GM12878 (cell line): Measurements from ENCODE around the gene PAX7. TPM values are rescaled to one million over a fixed set of nuclear protein-coding genes. Genes with fewer than 3 reads are reported as not detected.

ENCODE experiments used
- ATAC-seq: fragments of 200-7000 bp; cut with Tn5 transposase; 3 replicates; pipeline ENCODE4 v1.9.1; 2020; ENCODE audit warnings: mild to moderate bottlenecking, moderate library complexity
- BruUV-seq: library from RNA; stranded (reverse); fragments of 400-500 nt; replicated peaks from 2 replicates; lab custom pipeline; 2021; lab: Mats Ljungman, UMichigan
- CTCF ChIA-PET: fragments of 300-600 bp; sonication (Branson Sonifier 250); formaldehyde crosslinking; extraction: SDS; loops from one replicate; lab custom pipeline; 2021; ENCODE audit warnings: inconsistent platforms; lab: Yijun Ruan, JAX
- POLR2A ChIA-PET: fragments of 350-600 bp; formaldehyde crosslinking; extraction: SDS; loops from one replicate; lab custom pipeline; 2021; ENCODE audit warnings: inconsistent platforms; lab: Charles Lee
- RAD21 ChIA-PET: fragments of 300-600 bp; sonication (Branson Sonifier 250); formaldehyde crosslinking; loops from one replicate; lab custom pipeline; 2023; ENCODE audit warnings: antibody characterized with exemption; ENCODE audit not compliant: unreplicated experiment; lab: Charles Lee
- SMC1A ChIA-PET: fragments of 300-600 bp; sonication (Branson Sonifier 250); formaldehyde crosslinking; loops from one replicate; lab custom pipeline; 2023; ENCODE audit not compliant: unreplicated experiment, uncharacterized antibody; lab: Charles Lee
- DNase-seq: peaks from one replicate; pipeline ENCODE4 v3.0.0-alpha.2; 2011; ENCODE audit warnings: low read depth, low spot score
- FAIRE-seq: peaks from 3 replicates; lab custom pipeline; 2011; peaks lifted over from hg19 to GRCh38; lab: Jason Lieb, UNC
- H2AFZ ChIP-seq: 2 replicates; pipeline ENCODE4 v1.6.0; 2011; ENCODE audit warnings: low read depth, low read length, control low read depth; ENCODE audit not compliant: control insufficient read depth
- H3K27ac ChIP-seq: 2 replicates; pipeline ENCODE4 v1.5.1; 2011; ENCODE audit warnings: control low read depth; ENCODE audit not compliant: control insufficient read depth, insufficient read depth
- H3K27me3 ChIP-seq, 2 experiments: replicated peaks in 1 of 2; 2 replicates each; pipeline versions ENCODE4 v1.6.0 to v1.6.1; 2011; ENCODE audit warnings: low read length in 1 of 2; ENCODE audit not compliant: control insufficient read depth in 2 of 2, insufficient read depth in 2 of 2
- H3K36me3 ChIP-seq, 2 experiments: 2 replicates each; pipeline ENCODE4 v1.5.1; 2011; ENCODE audit warnings: low read length in 1 of 2; ENCODE audit not compliant: control insufficient read depth in 2 of 2, insufficient read depth in 2 of 2
- H3K4me1 ChIP-seq: 2 replicates; pipeline ENCODE4 v1.6.1; 2011; ENCODE audit warnings: mild to moderate bottlenecking, low read length, moderate library complexity, mixed read lengths; ENCODE audit not compliant: control insufficient read depth, insufficient read depth
- H3K4me2 ChIP-seq: 2 replicates; pipeline ENCODE4 v1.6.0; 2011; ENCODE audit warnings: control low read depth; ENCODE audit not compliant: control insufficient read depth, insufficient read depth
- H3K4me3 ChIP-seq: fragments of 200-600 bp; sonication (generic); 2 replicates; pipeline ENCODE4 v1.5.1; 2016
- H3K79me2 ChIP-seq: 2 replicates; pipeline ENCODE4 v1.6.0; 2011; ENCODE audit warnings: low read length; ENCODE audit not compliant: control insufficient read depth, insufficient read depth
- H3K9ac ChIP-seq: 2 replicates; pipeline ENCODE4 v1.8.0; 2011; ENCODE audit warnings: low read length, control low read depth, mixed read lengths; ENCODE audit not compliant: control insufficient read depth, insufficient read depth
- H3K9me3 ChIP-seq: replicated peaks from 3 replicates; pipeline ENCODE4 v1.5.1; 2011; ENCODE audit warnings: mild to moderate bottlenecking, low read length; ENCODE audit not compliant: control insufficient read depth, insufficient read depth
- H4K20me1 ChIP-seq: 2 replicates; pipeline ENCODE4 v1.6.0; 2011; ENCODE audit not compliant: control insufficient read depth, insufficient read depth
- E2F8 ChIP-seq: fragments of 450-650 bp; IDR thresholded peaks from 2 replicates; pipeline ENCODE4 v1.6.1; 2018; ENCODE audit warnings: mild to moderate bottlenecking, low read depth, moderate library complexity; ENCODE audit not compliant: partially characterized antibody
- E4F1 ChIP-seq: fragments of 450-650 bp; IDR thresholded peaks from 2 replicates; pipeline ENCODE4 v1.6.1; 2018; ENCODE audit warnings: borderline replicate concordance, mild to moderate bottlenecking; ENCODE audit not compliant: partially characterized antibody
- IRF3 ChIP-seq: fragments of 450-650 bp; IDR thresholded peaks from 2 replicates; pipeline ENCODE4 v1.6.1; 2014; ENCODE audit warnings: mild to moderate bottlenecking
- MTA2 ChIP-seq: fragments of 450-650 bp; IDR thresholded peaks from 2 replicates; pipeline ENCODE4 v1.6.1; 2016; ENCODE audit warnings: low read depth, mild to moderate bottlenecking, moderate library complexity
- MYC ChIP-seq: IDR thresholded peaks from 2 replicates; pipeline ENCODE4 v1.6.1; 2011; ENCODE audit warnings: mild to moderate bottlenecking, low read length, moderate library complexity, inconsistent platforms; ENCODE audit not compliant: insufficient read depth, insufficient replicate concordance, insufficient read length, severe bottlenecking
- RELA ChIP-seq: fragments of 450-650 bp; IDR thresholded peaks from 2 replicates; pipeline ENCODE4 v1.8.0; 2014; ENCODE audit warnings: borderline replicate concordance; ENCODE audit not compliant: partially characterized antibody
- SPI1 ChIP-seq: IDR thresholded peaks from 2 replicates; pipeline ENCODE4 v1.6.1; 2011; ENCODE audit warnings: low read depth, mild to moderate bottlenecking, low read length, moderate library complexity, borderline replicate concordance; ENCODE audit not compliant: insufficient read depth
- TARDBP ChIP-seq: IDR thresholded peaks from 2 replicates; pipeline ENCODE4 v1.6.1; 2016; ENCODE audit warnings: borderline replicate concordance
- ZBED1 ChIP-seq: IDR thresholded peaks from 2 replicates; pipeline ENCODE4 v1.6.1; 2016; ENCODE audit warnings: borderline replicate concordance
- WGBS: methylation state at CpG from one replicate; pipeline ENCODE4 v1.1.6; 2016; ENCODE audit warnings: low lambda C conversion rate; ENCODE audit not compliant: insufficient replicate concordance, insufficient coverage; ENCODE audit errors: missing lambda C conversion rate; 5-methylcytosine and 5-hydroxymethylcytosine counted together
- in situ Hi-C: fragments of 300-500 bp; cut with MboI; formaldehyde crosslinking; loops from 9 replicates; pipeline ENCODE4 v1.14.3; 2018; ENCODE audit warnings: mixed read lengths
- intact Hi-C: fragments of 100-400 bp; cut with micrococcal nuclease; formaldehyde crosslinking; loops from one replicate; pipeline ENCODE4 v1.14.2; 2022; ENCODE audit not compliant: unreplicated experiment
- polyA plus RNA-seq, 11 experiments: library from polyadenylated mRNA; depleted of rRNA in 4 of 11; unstranded in 6 of 11; stranded (reverse) in 5 of 11; fragments of >200 nt; fragmentation: Nextera tagmentation in 4 of 11; fragmentation: Illumina TruSeq in 1 of 11; extraction: Ambion mirVana in 4 of 11; extraction: Trizol in 1 of 11; gene quantifications; 1 replicate in 1 of 11; 2 replicates in 10 of 11; pipeline versions ENCODE4 v1.2.1 to v1.2.3, GENCODE V29; 2011 to 2016; ENCODE audit warnings: inconsistent platforms in 2 of 11, missing spikeins in 2 of 11, low read depth in 1 of 11
- total RNA-seq, 4 experiments: library from RNA; depleted of rRNA in 3 of 4; stranded (reverse); fragments of >200 nt in 3 of 4; fragmentation: Illumina TruSeq in 1 of 4; extraction: Trizol in 1 of 4; gene quantifications; 2 replicates each; pipeline versions ENCODE4 v1.2.1 to v1.2.3, GENCODE V29; 2013 to 2021
- TF ChIP-seq, protein P1 (sequence below): fragments of 450-650 bp; IDR thresholded peaks from 2 replicates; pipeline ENCODE4 v1.6.1; 2017; ENCODE audit warnings: mild to moderate bottlenecking, low read depth, inconsistent platforms; ENCODE audit not compliant: poor library complexity, severe bottlenecking
- TF ChIP-seq, protein P2 (sequence below): IDR thresholded peaks from 2 replicates; pipeline ENCODE4 v1.6.1; 2011; ENCODE audit warnings: low read depth, low read length, improper control_type of control experiment, borderline replicate concordance

The PAX7 gene
- total and polyA plus RNA-seq, 10 of the 15 experiments (the other 5 are each of a cell fraction or from before 2014, with no cell fraction given): not detected

GRCh38 chr1:18716785-18717678, 86.4 kb downstream of the PAX7 start:
- BruUV-seq: no TSS peak
- intact Hi-C loops: no loop called here
- no peaks in the 10 kb centered on the region for H3K36me3 ChIP-seq
- no peak for ATAC-seq
- H3K9ac ChIP-seq: no peak overlapping the region
- CTCF ChIA-PET: no interaction called here
- no peak for DNase-seq
- POLR2A ChIA-PET: no interaction called here
- 26% methylated on average over 39 of the region's 72 CpGs for WGBS
- peaks cover 14 to 15% of the 10 kb centered on the region in 2 experiments for H3K27me3 ChIP-seq
- TF ChIP-seq MTA2 (no peak), E4F1 (no peak), E2F8 (no peak), ZBED1 (no peak), TARDBP (no peak), IRF3 (no peak), SPI1 (no peak), MYC (no peak), RELA (no peak)
- TF ChIP-seq, protein P1, sequence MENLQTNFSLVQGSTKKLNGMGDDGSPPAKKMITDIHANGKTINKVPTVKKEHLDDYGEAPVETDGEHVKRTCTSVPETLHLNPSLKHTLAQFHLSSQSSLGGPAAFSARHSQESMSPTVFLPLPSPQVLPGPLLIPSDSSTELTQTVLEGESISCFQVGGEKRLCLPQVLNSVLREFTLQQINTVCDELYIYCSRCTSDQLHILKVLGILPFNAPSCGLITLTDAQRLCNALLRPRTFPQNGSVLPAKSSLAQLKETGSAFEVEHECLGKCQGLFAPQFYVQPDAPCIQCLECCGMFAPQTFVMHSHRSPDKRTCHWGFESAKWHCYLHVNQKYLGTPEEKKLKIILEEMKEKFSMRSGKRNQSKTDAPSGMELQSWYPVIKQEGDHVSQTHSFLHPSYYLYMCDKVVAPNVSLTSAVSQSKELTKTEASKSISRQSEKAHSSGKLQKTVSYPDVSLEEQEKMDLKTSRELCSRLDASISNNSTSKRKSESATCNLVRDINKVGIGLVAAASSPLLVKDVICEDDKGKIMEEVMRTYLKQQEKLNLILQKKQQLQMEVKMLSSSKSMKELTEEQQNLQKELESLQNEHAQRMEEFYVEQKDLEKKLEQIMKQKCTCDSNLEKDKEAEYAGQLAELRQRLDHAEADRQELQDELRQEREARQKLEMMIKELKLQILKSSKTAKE: no peak
- TF ChIP-seq, protein P2, sequence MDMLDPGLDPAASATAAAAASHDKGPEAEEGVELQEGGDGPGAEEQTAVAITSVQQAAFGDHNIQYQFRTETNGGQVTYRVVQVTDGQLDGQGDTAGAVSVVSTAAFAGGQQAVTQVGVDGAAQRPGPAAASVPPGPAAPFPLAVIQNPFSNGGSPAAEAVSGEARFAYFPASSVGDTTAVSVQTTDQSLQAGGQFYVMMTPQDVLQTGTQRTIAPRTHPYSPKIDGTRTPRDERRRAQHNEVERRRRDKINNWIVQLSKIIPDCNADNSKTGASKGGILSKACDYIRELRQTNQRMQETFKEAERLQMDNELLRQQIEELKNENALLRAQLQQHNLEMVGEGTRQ: no peak
- no peak overlapping the region for H3K27ac ChIP-seq
- H3K9me3 ChIP-seq: no peaks in the 10 kb centered on the region
- no peak for FAIRE-seq
- in situ Hi-C loops: no loop called here
- no peak overlapping the region for H3K4me3 ChIP-seq
- H4K20me1 ChIP-seq: no peaks in the 10 kb centered on the region
- H3K4me1 ChIP-seq: no peaks in the 10 kb centered on the region
- RAD21 ChIA-PET: no interaction called here
- no peaks in the 10 kb centered on the region for H3K79me2 ChIP-seq
- no peak overlapping the region for H2AFZ ChIP-seq
- SMC1A ChIA-PET: no interaction called here
- no peak overlapping the region for H3K4me2 ChIP-seq
